OCI-LY1 (cell line): ENCODE measurements around the gene DPP4.

Experiments
- CTCF ChIP-seq: fragments of 200-600 bp; sonication (generic), shearing (Covaris generic); IDR thresholded peaks from 2 replicates; pipeline ENCODE4 v1.5.1; 2017; ENCODE audit warnings: mild to moderate bottlenecking, antibody characterized with exemption, low read length, moderate library complexity, mixed read lengths
- EZH2 ChIP-seq: fragments of 200-600 bp; sonication (generic), shearing (Covaris generic); IDR thresholded peaks from 2 replicates; pipeline ENCODE4 v1.8.0; 2017; ENCODE audit warnings: borderline replicate concordance, mixed run types, mild to moderate bottlenecking, antibody characterized with exemption, low read length, moderate library complexity, mixed read lengths

GRCh38 chr2:162037886-162038285, 36.1 kb downstream of the DPP4 start:
- TF ChIP-seq CTCF (no peak), EZH2 (no peak)
